Putamen (tissue), 1 donor: ENCODE data around the gene SUSD1.
A peak's percentile ranks its signal among the peaks of the same experiment; 100 is the strongest.
"Not testable (repeated sequence)": the region's sequence is repeated elsewhere in the genome, so short reads cannot be mapped to it uniquely, and the experiment has no call there.

Experiments
- DNase-seq: peaks from one replicate; pipeline ENCODE4 v3.0.0-alpha.2; 2016; ENCODE audit warnings: low spot score

SUSD1 gene

DNA sequence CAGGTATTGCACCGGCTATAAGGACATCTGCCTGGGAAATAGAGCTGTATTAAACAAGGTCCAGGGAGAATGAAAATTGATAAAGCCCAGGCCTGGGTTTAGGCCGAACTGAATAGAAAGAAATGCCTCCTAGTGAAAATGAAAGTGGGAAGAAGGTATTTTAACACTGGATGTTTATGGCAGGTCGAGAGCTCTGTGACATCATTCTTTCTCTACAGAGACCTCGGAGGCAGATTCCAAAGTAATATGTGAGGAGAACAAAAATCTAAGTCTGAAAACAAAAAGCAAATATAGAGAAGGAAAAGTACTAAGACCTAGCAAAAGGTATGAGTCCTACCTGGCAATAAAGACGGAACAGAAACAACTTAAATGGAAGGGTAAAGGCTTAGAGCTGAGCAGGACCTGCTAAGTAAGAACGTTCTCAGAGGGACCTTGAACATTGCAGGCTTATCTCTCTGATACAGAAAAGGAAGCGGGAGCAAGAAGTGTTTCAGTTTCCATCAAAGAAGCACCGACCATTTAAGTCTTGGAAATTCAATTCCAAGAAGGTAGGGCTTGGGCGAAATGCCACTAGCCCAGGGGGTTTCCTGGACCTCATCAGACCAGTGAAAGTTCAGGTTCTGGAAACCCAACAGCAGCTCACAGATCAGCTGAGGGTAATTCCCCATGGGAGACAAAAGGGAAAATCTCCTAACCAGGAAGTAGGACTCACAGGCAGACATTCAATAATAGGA, 80.0 kb downstream of the SUSD1 start:
- no peak for DNase-seq

DNA sequence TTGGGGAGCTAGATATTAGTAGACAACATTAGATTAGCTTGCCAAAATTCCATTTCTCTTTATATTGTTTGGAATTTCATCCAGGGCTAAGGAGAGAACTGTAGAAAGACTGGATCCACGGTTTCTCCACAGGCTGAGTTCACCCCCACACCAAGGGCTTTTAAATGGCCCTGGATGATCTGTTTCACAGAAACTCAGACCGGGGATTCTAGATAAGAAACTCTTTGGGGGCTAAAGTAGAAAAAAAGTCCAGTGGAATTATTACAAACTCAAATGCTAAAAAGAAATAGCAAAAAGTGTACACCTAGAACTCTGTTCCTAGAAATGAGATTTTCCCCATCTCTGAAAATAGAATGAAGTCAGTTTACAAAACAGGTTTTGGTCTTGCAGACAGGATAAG, 80.9 kb downstream of the SUSD1 start:
- DNase-seq: no peak

DNA sequence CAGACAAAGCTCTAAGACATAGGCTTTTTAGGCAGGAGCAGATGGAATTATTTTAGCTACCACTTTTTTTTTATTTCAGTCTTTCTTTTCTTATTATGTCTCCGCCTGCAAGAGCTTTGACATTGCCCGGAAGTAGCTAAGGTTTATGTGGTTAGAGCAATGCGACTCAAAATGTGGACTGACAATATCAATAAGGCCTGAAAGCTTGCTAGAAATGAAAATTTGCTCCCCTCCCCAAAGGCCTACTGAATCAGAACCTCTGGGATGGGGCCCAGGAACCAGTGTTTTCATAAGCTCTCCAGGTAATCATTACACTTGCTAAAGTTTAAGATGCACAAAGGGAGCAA, 81.3 kb downstream of the SUSD1 start:
- DNase-seq: no peak

DNA sequence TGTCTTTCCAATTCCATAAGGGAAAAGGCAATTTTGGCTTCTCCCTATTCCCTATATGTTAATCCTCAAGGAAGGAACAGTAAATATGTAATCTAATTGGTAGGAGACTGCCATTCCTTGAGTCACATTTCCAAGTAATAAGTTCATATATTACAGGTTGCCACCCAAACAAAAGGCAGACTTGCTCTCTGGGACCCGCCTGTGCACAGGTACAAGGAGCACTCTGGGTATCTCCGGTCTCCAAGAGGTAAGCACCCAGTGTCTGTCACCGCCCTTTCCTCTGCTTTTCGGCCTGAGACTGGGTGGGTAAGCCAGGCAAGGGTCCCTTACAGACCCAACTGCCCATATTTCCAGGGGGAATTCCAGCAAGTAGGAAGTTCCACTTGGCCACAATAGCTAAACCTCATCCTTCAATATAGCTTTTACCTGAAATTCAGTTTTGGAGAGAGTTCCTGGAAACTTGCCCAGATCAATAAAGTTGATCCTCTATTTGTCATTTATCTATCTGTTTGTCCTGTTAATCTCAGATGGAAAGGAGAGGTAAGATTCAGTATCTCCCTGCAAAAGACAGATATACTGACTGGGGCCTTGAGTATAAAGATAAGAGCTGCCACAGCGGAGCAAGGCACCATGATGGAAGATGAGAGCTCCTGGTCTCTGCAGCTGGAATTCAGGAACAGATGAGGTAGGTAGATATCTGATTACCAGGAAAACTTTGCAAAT, 81.8 kb downstream of the SUSD1 start:
- DNase-seq: no peak

DNA sequence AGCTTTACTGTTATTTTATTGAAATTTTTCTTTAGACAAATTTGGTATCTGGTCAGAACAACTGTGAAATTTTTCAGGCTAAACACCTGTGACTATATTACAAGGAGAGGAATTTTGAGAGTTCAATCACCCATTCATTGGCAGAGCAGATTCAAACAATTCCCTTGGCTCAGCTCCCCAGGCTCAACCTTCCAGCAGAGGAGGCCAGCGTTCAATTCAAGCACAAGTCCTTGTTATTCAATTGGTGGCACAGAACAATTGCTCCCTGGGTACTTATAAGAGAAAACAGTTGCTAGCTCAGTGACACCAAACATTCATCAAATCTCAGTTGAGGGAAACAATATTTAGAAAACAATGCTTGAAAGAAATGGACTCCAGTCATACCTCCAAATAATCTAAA, 83.3 kb downstream of the SUSD1 start:
- no peak for DNase-seq

DNA sequence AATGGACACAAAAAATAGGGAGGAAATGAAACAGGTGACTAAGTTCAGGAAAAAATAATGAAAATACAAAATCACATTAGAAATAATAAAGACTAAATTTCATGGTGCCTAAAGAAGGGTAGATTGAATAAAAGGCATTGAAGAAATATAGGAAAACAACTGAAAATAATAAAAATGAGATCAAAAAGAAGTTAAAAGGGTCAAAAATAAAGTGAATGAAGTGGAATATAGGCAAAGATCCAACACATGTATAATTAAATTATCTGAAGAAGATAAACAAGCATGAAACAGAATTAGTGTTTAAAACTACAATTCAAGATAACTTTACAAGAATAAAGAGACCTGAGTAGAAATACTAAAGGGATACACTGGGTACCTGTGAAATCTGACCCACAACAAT, 87.6 kb downstream of the SUSD1 start:
- DNase-seq: no peak

DNA sequence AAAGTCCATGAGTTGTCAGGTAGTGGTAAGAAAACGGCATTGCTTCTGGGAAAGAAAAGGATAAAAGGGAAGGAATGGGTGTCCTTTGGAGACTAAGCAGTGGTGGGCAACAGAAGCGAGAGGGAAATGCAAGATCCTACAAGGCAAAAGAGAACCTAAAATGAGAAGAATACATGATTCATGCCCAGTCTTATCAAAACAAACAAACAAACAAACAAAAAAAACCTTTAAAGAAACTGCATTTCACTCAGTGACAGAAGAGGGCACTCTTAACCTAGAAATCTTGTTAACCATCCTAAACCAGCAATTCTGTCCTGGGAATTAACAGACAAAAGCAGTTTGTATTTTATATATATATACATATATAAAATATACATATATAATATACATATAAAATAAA, 88.5 kb downstream of the SUSD1 start:
- DNase-seq: no peak

DNA sequence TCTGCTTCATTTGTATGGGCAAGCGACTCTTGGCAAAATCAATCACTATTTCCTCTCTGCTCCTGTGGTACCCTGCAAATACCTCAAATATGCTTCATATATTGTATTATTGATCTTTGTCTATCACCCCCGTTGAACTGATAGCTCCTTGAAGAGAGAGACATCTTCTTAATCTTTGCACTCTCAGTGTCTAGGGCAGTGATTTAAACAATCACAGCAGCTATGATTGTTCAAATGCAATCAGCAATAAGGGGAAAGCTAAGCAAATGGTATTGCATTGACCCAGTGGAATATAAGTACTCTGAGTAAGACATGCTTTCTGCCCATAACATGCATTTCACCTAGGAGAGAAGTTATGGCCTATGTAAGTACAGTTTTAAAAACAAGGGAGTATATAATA, 90.2 kb downstream of the SUSD1 start:
- no peak for DNase-seq

DNA sequence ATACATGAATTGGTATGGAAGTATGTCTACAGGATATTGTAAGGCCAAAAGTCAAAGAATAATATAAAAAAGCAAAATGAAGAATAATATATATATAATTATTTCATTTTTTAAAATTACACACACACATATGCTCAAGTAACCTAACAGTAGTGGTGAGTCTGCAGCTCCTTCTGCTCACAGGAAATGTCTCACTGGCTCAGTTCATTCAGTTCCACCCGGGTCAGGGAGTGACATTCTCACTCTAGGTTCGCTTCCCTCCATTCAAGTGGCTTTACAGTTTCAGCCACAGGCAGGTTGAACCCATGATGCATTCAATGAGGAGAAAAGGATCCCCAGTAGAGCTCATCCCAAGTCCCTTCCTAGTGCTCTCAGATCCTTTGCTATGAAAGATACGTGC, 90.8 kb downstream of the SUSD1 start:
- no peak for DNase-seq

DNA sequence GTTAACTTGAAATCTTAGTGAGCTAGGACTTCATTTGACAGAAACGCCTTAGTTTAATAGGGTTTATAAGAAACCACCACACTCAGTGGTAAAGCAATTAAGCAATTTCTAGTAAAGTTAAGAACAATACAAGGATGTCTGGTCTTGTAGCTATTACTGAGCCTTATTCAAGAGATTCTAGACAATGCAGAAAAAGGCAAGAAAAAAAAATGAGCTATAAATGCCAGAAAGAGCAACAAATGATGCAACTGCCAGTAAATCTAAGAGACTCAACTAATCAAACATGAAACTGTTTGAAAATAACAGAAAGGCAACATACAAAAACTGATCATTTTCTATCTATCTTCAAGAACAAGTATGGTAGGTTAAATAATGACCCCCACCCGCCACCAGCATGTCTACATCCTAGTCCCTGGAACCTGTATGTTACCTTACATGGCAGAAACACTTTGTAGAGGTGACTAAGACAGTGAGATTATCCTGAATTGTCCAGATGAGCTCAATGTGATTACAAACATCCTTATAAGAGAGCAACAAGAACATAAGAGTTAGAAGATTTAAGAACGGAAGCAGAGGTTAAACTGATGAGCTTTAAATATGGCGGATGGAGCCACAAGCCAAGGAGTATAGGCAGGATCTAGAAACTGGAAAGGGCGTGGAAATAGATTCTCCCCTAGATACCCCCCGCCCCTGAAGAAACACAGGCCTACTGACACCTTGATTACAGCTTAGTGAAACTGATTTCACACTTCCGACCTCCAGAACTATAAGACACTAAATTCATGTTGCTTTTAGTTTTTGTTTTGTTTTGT, 93.0 kb downstream of the SUSD1 start:
- no peak for DNase-seq

DNA sequence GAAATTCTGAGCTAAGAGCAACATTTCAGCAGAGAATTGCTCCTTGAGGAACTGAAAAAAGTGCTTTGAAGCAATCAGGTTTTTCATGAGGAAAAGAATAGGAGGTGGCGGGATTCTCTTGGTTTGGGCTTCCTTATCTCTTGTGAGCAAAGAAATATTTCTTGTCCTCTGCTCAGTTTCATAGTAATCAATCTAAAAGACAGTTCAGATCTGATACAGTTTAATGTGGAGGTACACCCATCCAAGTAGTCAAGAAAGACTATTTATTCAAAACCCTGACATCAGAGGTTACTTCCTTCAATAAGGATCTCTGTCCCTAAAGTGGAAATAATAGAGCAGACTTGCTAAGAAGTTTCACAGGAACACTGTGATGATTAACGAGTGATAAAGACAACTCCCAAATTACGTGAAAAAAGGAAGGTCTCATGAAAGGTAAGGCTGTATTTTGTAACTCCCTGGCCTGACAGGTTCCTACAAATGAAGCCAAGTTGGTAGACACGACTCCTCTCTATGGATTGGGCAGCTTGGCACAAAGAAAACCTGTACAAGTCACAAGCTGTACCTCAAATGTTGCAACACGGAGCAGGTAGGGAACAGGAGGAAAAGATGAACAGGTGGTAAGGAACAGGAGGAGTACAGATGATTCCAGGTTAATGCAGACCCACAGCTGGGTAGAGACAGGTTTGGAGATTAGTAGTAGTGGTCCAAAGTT, 94.1 kb downstream of the SUSD1 start:
- DNase-seq: no peak

DNA sequence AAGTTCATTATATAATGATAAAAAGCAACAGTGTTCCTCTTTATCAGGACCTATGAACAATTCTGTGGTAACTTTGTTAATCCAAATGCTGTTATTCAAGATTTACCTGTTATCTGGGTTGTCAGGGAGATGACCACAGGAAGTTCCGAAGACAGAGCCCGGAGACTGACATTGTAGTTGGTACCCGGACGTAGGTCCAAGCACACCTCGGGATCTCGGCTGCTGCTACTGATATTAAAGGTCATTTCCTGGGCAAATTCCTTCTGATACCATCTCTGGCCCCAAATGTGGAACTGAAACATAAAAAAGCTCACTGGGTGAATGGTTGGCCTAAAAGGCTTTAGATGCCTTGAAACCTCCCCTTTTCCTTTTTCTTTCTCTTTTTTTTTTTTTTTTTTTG, 96.7 kb downstream of the SUSD1 start:
- no peak for DNase-seq

DNA sequence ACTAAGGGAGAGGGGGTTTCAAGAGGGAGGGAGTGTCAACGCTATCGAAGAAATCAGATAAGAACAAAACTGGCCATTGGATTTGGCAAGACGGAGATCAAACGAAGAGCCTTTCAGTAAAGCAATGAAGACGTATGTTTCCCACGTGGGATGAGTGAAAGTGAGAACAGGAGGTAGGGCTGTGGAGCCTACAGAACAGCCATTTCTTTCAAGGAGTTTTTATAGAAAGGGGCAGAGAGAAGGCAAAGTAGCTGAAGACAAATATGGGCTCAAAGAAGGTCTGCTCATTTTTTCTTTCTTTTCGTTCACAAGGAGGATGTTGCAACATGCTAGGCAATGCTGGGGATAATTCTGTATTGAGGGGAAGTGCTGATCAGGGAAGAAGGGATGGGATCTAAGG, 98.3 kb downstream of the SUSD1 start:
- no peak for DNase-seq

DNA sequence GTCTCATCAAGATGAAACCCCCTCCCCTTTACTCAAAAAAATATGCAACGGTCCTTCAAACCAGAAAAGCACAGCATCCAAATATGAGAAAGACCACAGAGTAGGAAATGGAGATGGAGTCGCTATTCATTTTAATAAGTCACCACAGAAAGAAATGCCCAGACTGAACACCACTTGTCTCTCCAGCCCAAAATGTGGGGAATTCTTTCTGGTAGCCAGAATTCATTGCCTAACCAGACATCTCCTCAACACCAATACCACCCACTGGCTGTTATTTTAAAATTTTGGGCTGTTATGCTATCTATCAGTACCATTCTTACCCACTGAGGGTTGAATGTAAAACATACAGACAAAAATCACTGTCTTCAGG, 100.1 kb downstream of the SUSD1 start:
- DNase-seq: no peak

DNA sequence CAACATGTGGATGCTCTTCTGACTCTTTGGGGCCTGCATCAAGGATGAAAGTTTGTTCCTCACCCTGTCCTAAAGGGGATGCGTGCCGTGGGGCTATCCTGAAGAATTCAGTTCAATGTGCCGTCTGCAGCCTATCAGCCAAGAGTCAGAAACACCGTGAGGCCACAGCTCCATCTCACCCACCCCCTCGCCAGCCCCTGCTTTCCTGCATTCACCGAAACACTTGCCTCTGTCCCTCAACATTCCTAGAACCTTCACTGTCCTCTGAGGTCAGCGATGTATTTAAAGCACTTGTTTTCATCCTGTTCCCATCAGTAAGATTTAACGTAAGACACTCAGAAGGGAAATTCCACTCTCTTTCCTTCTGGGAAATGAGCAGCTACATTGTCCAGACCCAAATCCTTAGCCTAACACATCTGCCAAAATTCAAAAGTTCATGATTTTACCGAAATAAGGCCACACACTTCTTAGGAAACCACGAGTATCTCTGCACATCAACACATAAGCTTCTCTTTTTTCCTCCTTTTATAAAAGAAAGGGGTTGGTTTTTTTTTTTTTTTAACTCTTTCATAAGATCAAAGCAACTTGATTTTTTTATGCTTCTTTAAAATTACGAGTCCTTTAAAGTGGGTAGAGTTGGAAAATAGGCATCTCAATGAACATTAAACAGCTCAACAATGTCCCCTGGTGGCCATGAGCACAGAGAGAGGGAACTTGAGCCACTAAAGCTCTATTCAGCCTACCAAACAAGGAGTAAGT, 100.7 kb downstream of the SUSD1 start:
- DNase-seq: peak; percentile 56

DNA sequence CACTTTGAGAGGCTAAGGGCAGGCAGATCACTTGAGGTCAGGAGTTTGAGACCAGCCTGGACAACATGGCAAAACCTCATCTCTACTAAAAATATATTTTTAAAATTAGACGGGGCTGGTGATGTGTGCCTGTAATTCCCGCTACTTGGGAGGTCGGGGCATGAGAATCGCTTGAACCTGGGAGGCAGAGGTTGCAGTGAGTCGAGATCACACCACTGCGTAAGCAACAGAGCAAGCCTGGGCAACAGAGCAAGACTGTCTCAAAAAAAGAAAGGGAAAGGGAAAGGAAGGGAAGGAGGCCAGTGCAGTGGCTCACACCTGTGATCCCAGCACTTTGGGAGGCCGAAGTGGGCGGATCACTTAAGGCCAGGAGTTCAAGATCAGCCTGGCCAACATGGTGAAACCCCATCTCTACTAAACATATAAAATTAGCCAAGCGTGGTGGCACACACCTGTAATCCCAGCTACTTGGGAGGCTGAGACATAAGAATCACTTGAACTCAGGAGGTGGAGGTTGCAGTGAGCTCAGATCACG, 101.4 kb downstream of the SUSD1 start:
- not testable (repeated sequence) for DNase-seq

DNA sequence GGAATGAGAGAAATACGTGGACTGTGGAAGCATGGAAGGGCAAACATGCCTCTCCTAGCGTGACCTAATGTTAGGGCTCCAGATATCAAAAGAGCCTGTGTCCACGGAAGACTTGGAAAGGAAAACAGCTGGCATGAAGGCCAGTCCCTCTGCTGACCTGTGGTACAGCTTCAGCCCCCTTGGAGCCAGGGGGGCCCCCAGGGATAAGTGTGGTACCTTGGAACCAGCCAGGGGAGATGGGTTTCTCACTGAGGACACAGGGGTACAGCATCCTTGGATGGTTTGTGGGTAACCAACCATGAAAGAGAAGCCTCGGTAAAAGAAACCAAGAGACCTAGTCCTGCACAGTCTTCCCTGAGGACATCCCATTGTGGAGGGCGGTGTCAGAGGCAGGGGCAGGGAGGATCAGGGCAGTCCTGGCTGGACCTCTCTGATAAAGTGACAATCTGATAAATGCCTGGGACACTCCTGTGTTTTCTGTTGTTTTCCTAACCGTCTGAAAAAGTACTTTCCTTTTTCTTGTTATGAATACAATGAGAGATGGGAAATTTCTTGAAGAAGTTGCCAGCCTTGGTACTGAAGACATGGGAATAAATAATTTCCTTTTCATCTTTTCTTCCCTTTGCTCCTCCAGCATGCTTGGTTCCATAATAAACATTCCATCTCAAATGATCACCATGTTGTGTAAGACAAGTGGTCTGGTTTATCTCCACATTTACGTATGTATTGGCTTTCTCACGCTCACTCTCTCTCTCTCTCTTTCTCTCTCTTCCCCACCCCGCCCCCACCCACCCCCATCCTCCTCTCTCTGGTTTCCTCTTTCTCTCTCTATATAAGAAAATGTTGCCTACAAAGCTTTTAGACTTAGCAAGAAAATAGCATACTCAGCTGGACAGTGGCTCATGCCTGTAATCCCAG, 102.1 kb downstream of the SUSD1 start:
- DNase-seq: no peak

DNA sequence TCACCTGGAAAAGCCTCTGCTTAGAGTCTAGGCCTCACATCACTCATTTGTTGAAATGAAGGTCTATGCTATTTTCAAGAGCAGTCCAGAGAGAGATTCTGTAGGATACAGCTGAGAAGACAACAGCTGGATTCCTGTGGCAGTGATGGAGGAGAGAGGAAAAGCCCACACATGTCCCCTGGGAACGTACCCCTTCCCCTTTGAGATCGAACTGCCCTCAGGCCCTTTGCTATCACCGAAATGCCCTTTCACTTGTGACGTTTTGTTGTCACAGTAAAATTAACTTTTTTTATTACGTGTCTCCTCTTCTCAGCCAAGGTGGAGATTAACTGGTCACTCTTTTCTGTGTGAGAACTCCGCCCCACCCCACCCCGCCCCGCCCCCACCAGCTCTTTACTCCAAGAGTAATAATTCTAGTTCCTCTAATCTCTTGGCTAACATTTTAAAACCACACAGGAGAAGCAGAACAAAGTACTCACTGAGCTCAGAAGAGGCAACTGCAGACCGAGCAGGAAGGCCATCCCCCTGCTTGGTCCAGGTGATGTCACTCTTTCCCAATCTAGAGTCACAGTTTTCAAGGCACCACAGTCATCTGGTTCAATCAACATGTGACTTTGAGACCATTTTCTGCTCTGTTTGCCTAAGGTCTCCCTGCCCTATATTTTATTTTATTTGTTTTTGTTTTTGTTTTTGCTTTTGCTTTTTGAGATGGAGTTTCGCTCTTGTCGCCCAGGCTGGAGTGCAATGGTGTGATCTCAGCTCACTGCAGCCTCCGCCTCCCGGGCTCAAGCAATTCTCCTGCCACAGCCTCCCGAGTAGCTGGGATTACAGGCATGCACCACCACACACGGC, 105.6 kb downstream of the SUSD1 start:
- no peak for DNase-seq

DNA sequence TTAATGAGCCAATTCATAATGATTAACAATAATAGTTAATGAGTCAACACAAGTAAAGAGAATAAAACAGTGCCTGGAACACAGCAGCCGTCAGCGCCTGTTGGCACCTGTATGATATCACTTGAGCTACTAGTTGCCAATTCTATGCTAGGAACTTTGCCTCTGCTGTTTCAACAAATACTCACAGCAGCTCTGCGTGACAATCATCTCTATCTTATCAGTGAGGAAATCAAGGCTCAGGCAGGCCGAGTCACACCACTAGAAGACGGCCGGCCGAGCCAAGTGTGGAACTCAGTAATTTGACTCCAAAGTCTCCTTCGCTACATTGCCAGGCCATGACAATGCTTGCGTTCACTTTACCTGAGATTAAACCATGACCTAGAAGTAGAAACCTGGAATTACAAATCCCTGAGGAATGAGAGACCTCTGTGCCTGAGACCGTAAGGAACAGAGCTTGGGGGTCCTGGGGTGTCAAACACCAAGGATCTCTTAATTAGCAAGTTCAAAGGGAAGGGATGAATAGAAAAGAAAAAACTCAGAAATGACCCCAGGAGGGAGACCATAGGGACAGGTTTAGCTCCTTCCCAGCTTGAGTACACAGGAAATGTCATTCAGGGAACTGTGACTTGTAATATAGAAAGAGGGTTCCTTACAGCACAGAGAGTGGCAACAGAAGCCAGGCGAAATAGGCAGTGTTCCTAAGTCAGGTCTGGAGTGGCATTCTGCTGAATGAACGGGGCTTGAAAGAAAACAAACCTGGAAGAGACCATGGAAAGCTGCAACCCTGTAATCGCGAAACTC, 109.1 kb downstream of the SUSD1 start:
- DNase-seq: no peak
